Endodermal cell (in vitro differentiated cells): ENCODE data around the gene SNX14. TPM values are rescaled to one million over a fixed set of nuclear protein-coding genes. Genes with fewer than 3 reads are reported as not detected.

Experiments used
- DNase-seq: peaks from one replicate; pipeline ENCODE4 v3.0.0-alpha.2; 2017
- H3K27ac ChIP-seq: 2 replicates; pipeline ENCODE4 v1.5.1; 2013; ENCODE audit warnings: mild to moderate bottlenecking, low read depth, low read length, moderate library complexity
- H3K27me3 ChIP-seq: 2 replicates; pipeline ENCODE4 v1.6.1; 2013; ENCODE audit warnings: mild to moderate bottlenecking, low read length, moderate library complexity; ENCODE audit not compliant: insufficient read depth, control insufficient read depth, poor library complexity, severe bottlenecking
- H3K36me3 ChIP-seq: 2 replicates; pipeline ENCODE4 v1.7.0; 2013; ENCODE audit warnings: mild to moderate bottlenecking, low read length, moderate library complexity; ENCODE audit not compliant: control insufficient read depth, insufficient read depth
- H3K4me1 ChIP-seq: one replicate; pipeline ENCODE4 v1.7.0; 2013; ENCODE audit warnings: low read length; ENCODE audit not compliant: control insufficient read depth, insufficient read depth
- H3K4me3 ChIP-seq: 2 replicates; pipeline ENCODE4 v1.5.1; 2013; ENCODE audit warnings: mild to moderate bottlenecking, low read length, moderate library complexity
- H3K9ac ChIP-seq: 2 replicates; pipeline ENCODE4 v1.6.1; 2013; ENCODE audit warnings: mild to moderate bottlenecking, low read length, moderate library complexity; ENCODE audit not compliant: poor library complexity, severe bottlenecking; ENCODE audit errors: extremely low read depth
- H3K9me3 ChIP-seq: 2 replicates; pipeline ENCODE4 v1.6.1; 2013; ENCODE audit warnings: mild to moderate bottlenecking, low read length, moderate library complexity; ENCODE audit not compliant: control insufficient read depth
- H3K27ac Mint-ChIP-seq: 2 replicates; pipeline ENCODE4 v1.8.0; 2020; ENCODE audit warnings: mixed read lengths
- H3K27me3 Mint-ChIP-seq: 2 replicates; pipeline ENCODE4 v1.8.0; 2021; ENCODE audit warnings: mild to moderate bottlenecking, mixed read lengths; ENCODE audit not compliant: insufficient read depth
- H3K36me3 Mint-ChIP-seq: 2 replicates; pipeline ENCODE4 v1.8.0; 2020; ENCODE audit warnings: low read depth, mixed read lengths
- H3K4me1 Mint-ChIP-seq: 2 replicates; pipeline ENCODE4 v1.8.0; 2020; ENCODE audit warnings: mixed read lengths
- H3K4me3 Mint-ChIP-seq: 2 replicates; pipeline ENCODE4 v1.8.0; 2020; ENCODE audit warnings: mild to moderate bottlenecking, moderate library complexity, mixed read lengths
- H3K9me3 Mint-ChIP-seq: 2 replicates; pipeline ENCODE4 v1.8.0; 2020; ENCODE audit warnings: mild to moderate bottlenecking, mixed read lengths
- WGBS, 2 experiments: methylation state at CpG; one replicate each; pipeline versions ENCODE4 v1.1.5 to v1.1.7; 2013; ENCODE audit warnings: missing lambda C conversion rate in 2 of 2, mixed read lengths in 1 of 2; ENCODE audit not compliant: insufficient coverage in 1 of 2, insufficient read length in 1 of 2; 5-methylcytosine and 5-hydroxymethylcytosine counted together
- total RNA-seq, 2 donors: library from RNA; stranded (reverse); fragmentation: NEBNext Ultra II Directional in 1 of 2; extraction: Animal tissue kit (Norgen Biotek cat#: 25700) in 1 of 2; gene quantifications; 2 replicates in 1 of 2; 3 replicates in 1 of 2; pipeline ENCODE4 v1.2.1, GENCODE V29; 2021
- TF ChIP-seq, protein P1 (sequence below): fragments of 200-600 bp; sonication (generic); conservative IDR thresholded peaks from 2 replicates; pipeline ENCODE4 v1.5.0; 2021; ENCODE audit warnings: antibody characterized with exemption, mild to moderate bottlenecking

The SNX14 gene
- total RNA-seq, 2 donors from 2014 or later, result 61.3 to 69.6 TPM

DNA sequence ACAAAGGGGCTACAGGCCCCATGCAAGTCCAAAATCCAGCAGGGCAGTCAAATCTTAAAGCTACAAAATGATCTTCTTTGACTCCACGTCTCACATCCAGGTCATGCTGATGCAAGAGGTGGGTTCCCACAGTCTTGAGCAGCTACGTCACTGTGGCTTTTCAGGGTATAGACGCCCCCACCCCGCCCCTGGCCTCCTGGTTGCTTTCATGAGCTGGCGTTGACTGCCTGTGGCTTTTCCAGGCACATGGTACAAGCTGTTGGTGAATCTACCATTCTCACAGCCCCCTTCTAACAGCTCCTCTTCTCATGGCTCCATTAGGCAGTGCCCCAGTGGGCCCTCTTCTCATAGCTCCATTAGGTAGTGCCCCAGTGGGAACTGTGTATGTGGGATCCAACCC, 96.8 kb downstream of the SNX14 start:
- H3K9ac ChIP-seq, result no peak overlapping the region
- no peak overlapping the region for H3K27ac ChIP-seq
- TF ChIP-seq, protein P1, sequence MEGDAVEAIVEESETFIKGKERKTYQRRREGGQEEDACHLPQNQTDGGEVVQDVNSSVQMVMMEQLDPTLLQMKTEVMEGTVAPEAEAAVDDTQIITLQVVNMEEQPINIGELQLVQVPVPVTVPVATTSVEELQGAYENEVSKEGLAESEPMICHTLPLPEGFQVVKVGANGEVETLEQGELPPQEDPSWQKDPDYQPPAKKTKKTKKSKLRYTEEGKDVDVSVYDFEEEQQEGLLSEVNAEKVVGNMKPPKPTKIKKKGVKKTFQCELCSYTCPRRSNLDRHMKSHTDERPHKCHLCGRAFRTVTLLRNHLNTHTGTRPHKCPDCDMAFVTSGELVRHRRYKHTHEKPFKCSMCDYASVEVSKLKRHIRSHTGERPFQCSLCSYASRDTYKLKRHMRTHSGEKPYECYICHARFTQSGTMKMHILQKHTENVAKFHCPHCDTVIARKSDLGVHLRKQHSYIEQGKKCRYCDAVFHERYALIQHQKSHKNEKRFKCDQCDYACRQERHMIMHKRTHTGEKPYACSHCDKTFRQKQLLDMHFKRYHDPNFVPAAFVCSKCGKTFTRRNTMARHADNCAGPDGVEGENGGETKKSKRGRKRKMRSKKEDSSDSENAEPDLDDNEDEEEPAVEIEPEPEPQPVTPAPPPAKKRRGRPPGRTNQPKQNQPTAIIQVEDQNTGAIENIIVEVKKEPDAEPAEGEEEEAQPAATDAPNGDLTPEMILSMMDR, result no peak
- Mint-ChIP-seq H3K27me3 (peaks cover 2% of the 10 kb centered on the region), H3K9me3 (peaks cover 25% of the 10 kb centered on the region), H3K4me3 (no peak overlapping the region), H3K4me1 (peaks cover 2% of the 10 kb centered on the region), H3K27ac (no peak overlapping the region), H3K36me3 (peaks cover 8% of the 10 kb centered on the region)
- 94 to 100% methylated on average over 5 of the region's 5 CpGs for WGBS, 2 experiments
- no peaks in the 10 kb centered on the region for H3K4me1 ChIP-seq
- no peaks in the 10 kb centered on the region for H3K27me3 ChIP-seq
- H3K9me3 ChIP-seq, result peaks cover 32% of the 10 kb centered on the region
- no peaks in the 10 kb centered on the region for H3K36me3 ChIP-seq
- no peak overlapping the region for H3K4me3 ChIP-seq
- no peak for DNase-seq

DNA sequence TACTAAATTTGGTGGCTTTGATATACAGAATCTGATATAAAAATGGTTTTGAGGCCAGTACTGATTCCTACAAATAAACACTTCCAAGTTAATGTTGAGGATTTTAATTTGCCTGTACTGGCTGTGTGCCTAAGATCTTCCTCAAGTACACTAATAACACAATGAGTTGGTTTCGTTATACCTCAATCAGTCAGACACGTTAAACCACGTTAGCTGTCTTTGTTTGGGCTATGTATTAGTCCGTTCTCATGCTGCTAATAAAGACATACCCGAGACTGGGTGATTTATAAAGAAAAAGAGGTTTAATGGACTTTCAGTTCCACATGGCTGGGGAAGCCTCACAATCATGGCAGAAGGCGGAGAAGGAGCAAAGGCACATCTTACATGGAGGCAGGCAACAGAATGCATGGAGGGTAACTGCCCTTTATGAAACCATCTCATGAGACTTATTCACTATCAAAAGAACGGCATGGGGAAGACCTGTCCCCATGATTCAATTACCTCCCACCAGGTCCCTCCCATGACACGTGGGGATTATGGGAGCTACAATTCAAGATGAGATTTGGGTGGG, 97.6 kb downstream of the SNX14 start:
- Histone ChIP-seq H3K4me3 (no peak overlapping the region), H3K36me3 (no peaks in the 10 kb centered on the region), H3K4me1 (no peaks in the 10 kb centered on the region), H3K27me3 (no peaks in the 10 kb centered on the region), H3K9ac (no peak overlapping the region), H3K27ac (no peak overlapping the region), H3K9me3 (peaks cover 32% of the 10 kb centered on the region)
- peaks cover 2% of the 10 kb centered on the region for H3K27me3 Mint-ChIP-seq
- peaks cover 8% of the 10 kb centered on the region for H3K36me3 Mint-ChIP-seq
- H3K9me3 Mint-ChIP-seq, result peaks cover 25% of the 10 kb centered on the region
- no peaks in the 10 kb centered on the region for H3K4me1 Mint-ChIP-seq
- no peak for DNase-seq
- 95 to 100% methylated on average over 5 to 7 of the region's 8 CpGs for WGBS, 2 experiments
- H3K27ac Mint-ChIP-seq, result no peak overlapping the region
- TF ChIP-seq, protein P1, result no peak
- no peak overlapping the region for H3K4me3 Mint-ChIP-seq

DNA sequence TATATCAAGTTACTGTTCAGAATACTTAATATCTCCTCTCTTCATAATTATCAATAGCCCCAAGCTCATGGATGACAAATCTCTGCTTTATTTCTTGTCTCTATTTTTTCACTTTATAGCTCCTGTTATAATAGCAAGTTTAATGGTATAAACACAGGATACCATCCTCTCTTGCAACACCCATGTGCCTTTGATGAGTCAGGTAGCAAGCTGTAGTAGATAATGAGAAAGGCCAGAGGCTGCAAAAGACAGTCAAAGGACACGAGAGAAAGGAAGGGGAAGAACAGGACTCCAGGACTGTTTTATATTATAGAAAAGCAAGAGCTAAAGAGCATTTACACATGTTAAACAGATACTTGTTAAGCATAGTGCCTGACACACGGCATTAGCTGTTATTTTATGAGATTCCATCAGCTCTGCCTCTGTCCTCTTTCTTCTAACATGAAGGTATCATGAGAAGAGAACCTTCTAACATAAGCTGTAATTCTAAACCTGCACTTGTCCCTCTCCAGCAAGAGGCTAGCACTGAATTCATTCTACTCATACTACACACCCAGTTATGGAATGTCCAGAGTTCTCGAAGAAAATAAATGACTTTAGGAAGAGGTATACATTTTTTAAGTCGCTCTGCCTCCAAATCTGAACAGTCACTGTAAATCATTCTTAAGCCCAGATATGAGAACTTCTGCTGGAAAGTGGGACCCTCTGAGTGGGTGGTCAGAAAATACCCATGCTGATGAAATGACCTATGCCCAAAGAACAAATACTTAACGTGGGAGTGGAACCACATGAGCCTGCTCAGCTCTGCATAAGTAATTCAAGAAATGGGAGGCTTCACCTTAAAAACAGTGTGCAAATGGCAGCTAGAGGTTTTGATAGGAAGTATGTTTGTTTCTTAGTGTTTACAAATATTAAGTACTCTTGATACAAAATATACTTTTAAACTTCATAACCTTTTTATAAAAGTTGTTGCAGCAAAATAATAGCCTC, 98.8 kb downstream of the SNX14 start:
- Histone ChIP-seq H3K27ac (no peak overlapping the region), H3K27me3 (no peaks in the 10 kb centered on the region), H3K9ac (no peak overlapping the region), H3K36me3 (no peaks in the 10 kb centered on the region), H3K4me1 (no peaks in the 10 kb centered on the region), H3K4me3 (no peak overlapping the region), H3K9me3 (peaks cover 32% of the 10 kb centered on the region)
- H3K27me3 Mint-ChIP-seq, result peaks cover 2% of the 10 kb centered on the region
- H3K36me3 Mint-ChIP-seq, result peaks cover 8% of the 10 kb centered on the region
- H3K4me1 Mint-ChIP-seq, result no peaks in the 10 kb centered on the region
- WGBS, 2 experiments, result 94 to 95% methylated on average over 4 to 5 of the region's 5 CpGs
- H3K4me3 Mint-ChIP-seq, result no peak overlapping the region
- DNase-seq, result no peak
- peaks cover 25% of the 10 kb centered on the region for H3K9me3 Mint-ChIP-seq
- no peak overlapping the region for H3K27ac Mint-ChIP-seq
- TF ChIP-seq, protein P1, result no peak
